Measurements from ENCODE around the gene ZNF536.

- TF ChIP-seq CTCF (IDR thresholded peaks at IDR 0.05) (no peak), POLR2A (IDR thresholded peaks at IDR 0.05) (no peak)
Observed at GRCh38 chr19:30555791-30556110, 183.6 kb downstream of the ZNF536 start.
